IPS-20b (cell line): ENCODE data around the gene CASS4.

ENCODE experiments used
- H3K27ac ChIP-seq: one replicate; pipeline ENCODE4 v1.5.1; 2013; ENCODE audit warnings: low read length
- H3K27me3 ChIP-seq: 2 replicates; pipeline ENCODE4 v1.6.1; 2013; ENCODE audit warnings: mild to moderate bottlenecking, low read length, inconsistent platforms; ENCODE audit not compliant: insufficient read depth
- H3K36me3 ChIP-seq: 2 replicates; pipeline ENCODE4 v1.6.1; 2013; ENCODE audit warnings: low read depth, mild to moderate bottlenecking, inconsistent platforms, low read length, moderate library complexity; ENCODE audit not compliant: insufficient read depth
- H3K4me1 ChIP-seq: 2 replicates; pipeline ENCODE4 v1.6.1; 2013; ENCODE audit warnings: mild to moderate bottlenecking, control low read depth, inconsistent platforms, low read length, moderate library complexity; ENCODE audit not compliant: insufficient read depth
- H3K4me3 ChIP-seq: 2 replicates; pipeline ENCODE4 v1.5.1; 2013; ENCODE audit warnings: mild to moderate bottlenecking, low read length, inconsistent platforms
- H3K9ac ChIP-seq: 2 replicates; pipeline ENCODE4 v1.6.1; 2013; ENCODE audit warnings: low read depth, mild to moderate bottlenecking, inconsistent platforms, low read length, moderate library complexity
- H3K9me3 ChIP-seq: 2 replicates; pipeline ENCODE4 v1.6.1; 2013; ENCODE audit warnings: mild to moderate bottlenecking, low read depth, low read length, inconsistent platforms; ENCODE audit not compliant: insufficient read depth

The CASS4 gene

GRCh38 chr20:56488566-56488965, 76.5 kb downstream of the CASS4 start:
- no peak overlapping the region for H3K4me3 ChIP-seq
- peaks cover 55% of the 10 kb centered on the region for H3K36me3 ChIP-seq

GRCh38 chr20:56501116-56501515, 89.1 kb downstream of the CASS4 start:
- Histone ChIP-seq H3K27ac (no peak overlapping the region), H3K4me3 (no peak overlapping the region), H3K36me3 (peaks cover 7% of the 10 kb centered on the region), H3K4me1 (no peaks in the 10 kb centered on the region), H3K27me3 (no peaks in the 10 kb centered on the region), H3K9ac (no peak overlapping the region), H3K9me3 (no peaks in the 10 kb centered on the region)

More at GRCh38 chr20:56488566-56488965, 76.5 kb downstream of the CASS4 start:
- H3K4me1 ChIP-seq = no peaks in the 10 kb centered on the region
- no peaks in the 10 kb centered on the region for H3K27me3 ChIP-seq
- no peak overlapping the region for H3K27ac ChIP-seq
- H3K9me3 ChIP-seq = no peaks in the 10 kb centered on the region
- H3K9ac ChIP-seq = no peak overlapping the region

- H3K27ac ChIP-seq = no peak overlapping the region
- H3K9ac ChIP-seq = no peak overlapping the region
- no peaks in the 10 kb centered on the region for H3K36me3 ChIP-seq
- no peak overlapping the region for H3K4me3 ChIP-seq
- no peaks in the 10 kb centered on the region for H3K9me3 ChIP-seq
- no peaks in the 10 kb centered on the region for H3K27me3 ChIP-seq
- H3K4me1 ChIP-seq = no peaks in the 10 kb centered on the region
Measured at GRCh38 chr20:56503916-56504315, 91.9 kb downstream of the CASS4 start.

GRCh38 chr20:56504373-56505005, 92.4 kb downstream of the CASS4 start:
- H3K9me3 ChIP-seq = no peaks in the 10 kb centered on the region
- H3K27me3 ChIP-seq = no peaks in the 10 kb centered on the region
- no peak overlapping the region for H3K9ac ChIP-seq
- no peak overlapping the region for H3K4me3 ChIP-seq
- H3K36me3 ChIP-seq = no peaks in the 10 kb centered on the region
- H3K4me1 ChIP-seq = no peaks in the 10 kb centered on the region
- H3K27ac ChIP-seq = no peak overlapping the region

GRCh38 chr20:56506103-56506502, 94.0 kb downstream of the CASS4 start:
- no peaks in the 10 kb centered on the region for H3K9me3 ChIP-seq
- H3K36me3 ChIP-seq = no peaks in the 10 kb centered on the region
- H3K9ac ChIP-seq = no peak overlapping the region
- no peaks in the 10 kb centered on the region for H3K27me3 ChIP-seq
- H3K27ac ChIP-seq = no peak overlapping the region
- no peak overlapping the region for H3K4me3 ChIP-seq
- H3K4me1 ChIP-seq = no peaks in the 10 kb centered on the region
